Lung (tissue), 12 donors: Measurements from ENCODE around the gene STARD6. TPM values are rescaled to one million over a fixed set of nuclear protein-coding genes. Genes with fewer than 3 reads are reported as not detected.
"Not testable (repeated sequence)": the region's sequence is repeated elsewhere in the genome, so short reads cannot be mapped to it uniquely, and the experiment has no call there.

Experiments
- ATAC-seq: fragments of 200-7000 bp; cut with Tn5 transposase; one replicate; pipeline ENCODE4 v1.9.1; 2020; ENCODE audit warnings: moderate number of reproducible peaks; ENCODE audit not compliant: insufficient read depth, low FRiP score
- DNase-seq, 3 donors: peaks; one replicate each; pipeline ENCODE4 v3.0.0-alpha.2; 2013 to 2017
- H3K27ac ChIP-seq, 2 donors: one replicate each; pipeline ENCODE4 v1.5.1; 2013; ENCODE audit warnings: mild to moderate bottlenecking in 2 of 2, moderate library complexity in 2 of 2, control low read depth in 1 of 2, inconsistent platforms in 1 of 2, low read depth in 1 of 2, low read length in 1 of 2
- H3K27me3 ChIP-seq, 3 donors: one replicate each; pipeline ENCODE4 v1.5.1; 2013; ENCODE audit warnings: low read length in 2 of 3; ENCODE audit not compliant: control insufficient read depth in 3 of 3, insufficient read depth in 3 of 3
- H3K36me3 ChIP-seq, 4 donors: one replicate each; pipeline ENCODE4 v1.5.1; 2013; ENCODE audit warnings: low read length in 4 of 4, mild to moderate bottlenecking in 1 of 4, moderate library complexity in 1 of 4; ENCODE audit not compliant: control insufficient read depth in 4 of 4, insufficient read depth in 4 of 4
- H3K4me1 ChIP-seq, 5 donors: one replicate each; pipeline ENCODE4 v1.5.1; 2013; ENCODE audit warnings: low read length in 5 of 5, mild to moderate bottlenecking in 2 of 5, moderate library complexity in 1 of 5; ENCODE audit not compliant: control insufficient read depth in 5 of 5, insufficient read depth in 5 of 5
- H3K4me3 ChIP-seq: one replicate; pipeline ENCODE4 v1.5.1; 2013; ENCODE audit warnings: mild to moderate bottlenecking, control low read depth, moderate library complexity
- H3K9ac ChIP-seq, 2 donors: one replicate each; pipeline ENCODE4 v1.5.1; 2013; ENCODE audit warnings: low read length in 2 of 2, control low read depth in 1 of 2; ENCODE audit not compliant: insufficient read depth in 1 of 2
- H3K9me3 ChIP-seq, 4 donors: one replicate each; pipeline ENCODE4 v1.5.1; 2013; ENCODE audit warnings: low read length in 3 of 4, mild to moderate bottlenecking in 1 of 4, moderate library complexity in 1 of 4; ENCODE audit not compliant: control insufficient read depth in 4 of 4, insufficient read depth in 3 of 4
- WGBS, 2 donors: extraction: QIAGEN DNeasy Blood & Tissue Kit; methylation state at CpG; one replicate each; pipeline ENCODE4 v1.1.7; 2013; 5-methylcytosine and 5-hydroxymethylcytosine counted together
- polyA plus RNA-seq, 2 donors: library from polyadenylated mRNA; stranded (reverse); fragments of 200-250 nt; gene quantifications; one replicate each; pipeline ENCODE4 v1.2.1, GENCODE V29; 2013
- total RNA-seq, 2 donors: library from RNA; depleted of rRNA in 1 of 2; stranded (reverse); fragments of >200 nt in 1 of 2; gene quantifications; one replicate each; pipeline ENCODE4 v1.2.1, GENCODE V29; 2014 to 2021
- TF ChIP-seq, protein P1 (sequence below): IDR thresholded peaks from 2 replicates; pipeline ENCODE4 v1.5.1; 2012; ENCODE audit warnings: mild to moderate bottlenecking; ENCODE audit errors: control extremely low read depth, extremely low read depth
- donor health status: control.
- donor health status: control.
- donor health status: Bipolar disorder and iron deficiency.
- donor health status: healthy.
- donor health status: DM: yes; HTN: yes; CAD: no.

The STARD6 gene
- total and polyA plus RNA-seq, 4 donors = 0.07 TPM; not detected in 3

DNA sequence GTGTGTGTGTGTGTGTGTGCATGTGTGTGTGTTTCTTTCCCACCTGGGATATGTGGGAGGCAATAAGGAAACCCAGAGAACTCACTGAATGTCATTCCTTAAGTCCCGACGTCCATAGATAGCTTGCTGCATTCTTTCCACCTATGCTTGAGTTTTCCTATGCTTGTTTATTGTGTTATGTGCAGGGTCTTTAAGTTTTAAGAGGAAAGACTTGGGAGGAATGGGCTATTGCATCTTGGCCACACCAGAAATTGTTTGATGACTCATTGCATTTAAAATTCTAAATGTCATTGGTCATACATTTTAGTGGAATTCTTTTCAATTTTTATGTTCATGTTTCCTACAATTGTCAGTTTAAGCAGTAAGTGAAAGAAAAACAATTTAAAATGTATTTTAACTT lies 33.7 kb downstream of the STARD6 start:
- no peak for ATAC-seq
- WGBS, 2 donors = 87 to 95% methylated on average over 2 of the region's 2 CpGs
- TF ChIP-seq, protein P1, sequence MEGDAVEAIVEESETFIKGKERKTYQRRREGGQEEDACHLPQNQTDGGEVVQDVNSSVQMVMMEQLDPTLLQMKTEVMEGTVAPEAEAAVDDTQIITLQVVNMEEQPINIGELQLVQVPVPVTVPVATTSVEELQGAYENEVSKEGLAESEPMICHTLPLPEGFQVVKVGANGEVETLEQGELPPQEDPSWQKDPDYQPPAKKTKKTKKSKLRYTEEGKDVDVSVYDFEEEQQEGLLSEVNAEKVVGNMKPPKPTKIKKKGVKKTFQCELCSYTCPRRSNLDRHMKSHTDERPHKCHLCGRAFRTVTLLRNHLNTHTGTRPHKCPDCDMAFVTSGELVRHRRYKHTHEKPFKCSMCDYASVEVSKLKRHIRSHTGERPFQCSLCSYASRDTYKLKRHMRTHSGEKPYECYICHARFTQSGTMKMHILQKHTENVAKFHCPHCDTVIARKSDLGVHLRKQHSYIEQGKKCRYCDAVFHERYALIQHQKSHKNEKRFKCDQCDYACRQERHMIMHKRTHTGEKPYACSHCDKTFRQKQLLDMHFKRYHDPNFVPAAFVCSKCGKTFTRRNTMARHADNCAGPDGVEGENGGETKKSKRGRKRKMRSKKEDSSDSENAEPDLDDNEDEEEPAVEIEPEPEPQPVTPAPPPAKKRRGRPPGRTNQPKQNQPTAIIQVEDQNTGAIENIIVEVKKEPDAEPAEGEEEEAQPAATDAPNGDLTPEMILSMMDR = no peak

DNA sequence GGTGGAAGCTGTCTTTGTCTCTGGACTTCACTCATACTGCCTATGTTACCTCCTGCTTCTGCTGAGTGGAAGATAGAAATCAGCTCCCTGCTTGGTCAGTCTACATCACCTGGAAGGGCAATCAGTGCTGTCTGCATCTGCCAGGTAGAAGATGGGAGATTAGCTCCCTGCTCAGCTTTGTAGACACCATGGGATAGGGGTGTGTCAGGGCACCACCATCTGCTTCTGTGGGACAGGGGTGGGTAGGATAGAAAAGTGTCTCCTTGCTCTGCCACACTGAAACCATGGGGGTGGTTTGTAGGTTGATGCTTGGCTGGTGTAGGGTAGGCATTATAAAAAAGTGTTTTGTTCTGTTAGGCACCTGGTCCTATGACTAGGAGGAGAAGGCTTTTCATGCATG lies 34.1 kb downstream of the STARD6 start:
- no peak for ATAC-seq
- TF ChIP-seq, protein P1 = no peak

More for the DNA sequence above, 33.7 kb downstream of the STARD6 start:
- Histone ChIP-seq H3K27me3 (no peaks in the 10 kb centered on the region), H3K9me3 (no peaks in the 10 kb centered on the region), H3K9ac (no peak overlapping the region), H3K36me3 (no peaks in the 10 kb centered on the region), H3K4me1 (no peaks in the 10 kb centered on the region), H3K4me3 (no peak overlapping the region), H3K27ac (no peak overlapping the region)
- DNase-seq = no peak

DNA sequence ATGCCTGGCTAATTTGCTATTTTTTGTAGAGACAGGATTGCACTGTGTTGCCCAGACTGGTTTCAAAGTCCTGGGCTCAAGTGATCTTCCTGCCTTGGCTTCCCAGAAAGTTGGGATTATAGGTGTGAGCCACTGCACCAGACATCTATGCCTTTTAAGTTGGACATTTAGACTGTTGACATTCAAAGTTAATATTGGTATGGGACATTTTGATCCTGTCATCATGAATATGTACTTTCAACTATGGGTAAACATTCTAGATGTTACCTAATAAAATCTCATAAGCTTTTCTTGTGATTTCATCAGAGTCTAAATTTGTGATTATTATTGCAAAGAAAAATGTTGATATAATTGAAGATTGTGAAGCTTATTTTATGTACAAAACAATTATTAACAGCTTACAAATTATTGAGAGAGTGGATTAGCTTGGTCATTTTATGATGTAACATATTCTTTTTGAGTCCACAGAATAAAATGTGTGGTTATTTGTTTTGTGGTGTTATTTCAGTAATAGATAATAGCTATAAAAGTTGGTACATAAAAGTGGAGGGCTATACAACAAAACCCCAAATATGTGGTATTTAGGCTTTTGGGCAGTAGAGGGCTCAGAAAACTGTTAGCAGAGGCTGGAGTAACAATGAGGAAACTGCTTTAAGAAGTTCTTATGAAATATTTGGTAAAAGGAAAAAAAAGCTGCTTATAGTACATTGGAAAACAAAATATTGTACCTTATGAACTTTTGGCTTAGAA lies 41.4 kb downstream of the STARD6 start:
- DNase-seq (no peak), ATAC-seq (no peak)
- Histone ChIP-seq H3K4me3 (no peak overlapping the region), H3K27ac (no peak overlapping the region), H3K27me3 (no peaks in the 10 kb centered on the region), H3K9me3 (no peaks in the 10 kb centered on the region), H3K4me1 (no peaks in the 10 kb centered on the region), H3K36me3 (no peaks in the 10 kb centered on the region), H3K9ac (no peak overlapping the region)
- TF ChIP-seq, protein P1 = no peak

More for the DNA sequence above, 34.1 kb downstream of the STARD6 start:
- no peaks in the 10 kb centered on the region for H3K9me3 ChIP-seq
- H3K4me1 ChIP-seq = no peaks in the 10 kb centered on the region
- H3K9ac ChIP-seq = no peak overlapping the region
- H3K27ac ChIP-seq = no peak overlapping the region
- DNase-seq = no peak
- H3K27me3 ChIP-seq = no peaks in the 10 kb centered on the region
- H3K36me3 ChIP-seq = no peaks in the 10 kb centered on the region
- H3K4me3 ChIP-seq = no peak overlapping the region

- not testable (repeated sequence) for H3K4me1 ChIP-seq, ATAC-seq, H3K36me3 ChIP-seq, H3K27ac ChIP-seq, H3K9ac ChIP-seq, H3K27me3 ChIP-seq, H3K4me3 ChIP-seq, DNase-seq, H3K9me3 ChIP-seq
- 87 to 92% methylated on average over 8 of the region's 8 CpGs for WGBS, 2 donors
These were observed 48.1 kb downstream of the STARD6 start for GRCh38 chr18:54309564-54309963.
